ENCODE results near the gene SLC1A1. TPM values are rescaled to one million over a fixed set of nuclear protein-coding genes. Genes with fewer than 3 reads are reported as not detected.

The SLC1A1 gene
- total RNA-seq, 2 experiments from 2014 or later = not detected

DNA sequence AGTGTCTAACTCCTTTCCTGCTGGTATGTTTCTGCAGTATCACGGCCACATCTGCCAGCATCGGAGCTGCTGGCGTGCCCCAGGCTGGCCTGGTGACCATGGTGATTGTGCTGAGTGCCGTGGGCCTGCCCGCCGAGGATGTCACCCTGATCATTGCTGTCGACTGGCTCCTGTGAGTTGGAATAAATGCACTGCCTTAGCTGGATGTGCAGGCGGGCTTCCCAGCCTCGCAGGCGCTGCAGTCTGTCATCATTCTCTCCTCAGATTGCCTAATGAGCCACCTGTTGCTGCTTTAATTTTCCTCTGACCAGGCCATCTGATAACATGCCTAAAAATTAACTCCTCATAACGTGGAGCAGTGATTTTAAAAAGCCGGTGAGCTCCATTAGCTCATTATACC lies 92.7 kb downstream of the SLC1A1 start:
- H3K79me2 ChIP-seq (ENCODE audit: insufficient read depth, low read depth, low read length) = no peaks in the 10 kb centered on the region
- intact Hi-C loops (cut with micrococcal nuclease; ENCODE audit: unreplicated experiment) = no loop called here
- ChIA-PET CTCF (ENCODE audit: unreplicated experiment) (no interaction called here), POLR2A (no interaction called here)
- no peaks in the 10 kb centered on the region for H4K20me1 ChIP-seq (ENCODE audit: insufficient read depth, low read length)
- BruUV-seq (replicated peaks) = no TSS peak
- H3K36me3 ChIP-seq (ENCODE audit: insufficient read depth, low read length) = no peaks in the 10 kb centered on the region
- no peak for TF ChIP-seq EZH2phosphoT487 (IDR thresholded peaks at IDR 0.05; ENCODE audit: borderline replicate concordance, low read depth, low read length)
- TF ChIP-seq, protein P1, sequence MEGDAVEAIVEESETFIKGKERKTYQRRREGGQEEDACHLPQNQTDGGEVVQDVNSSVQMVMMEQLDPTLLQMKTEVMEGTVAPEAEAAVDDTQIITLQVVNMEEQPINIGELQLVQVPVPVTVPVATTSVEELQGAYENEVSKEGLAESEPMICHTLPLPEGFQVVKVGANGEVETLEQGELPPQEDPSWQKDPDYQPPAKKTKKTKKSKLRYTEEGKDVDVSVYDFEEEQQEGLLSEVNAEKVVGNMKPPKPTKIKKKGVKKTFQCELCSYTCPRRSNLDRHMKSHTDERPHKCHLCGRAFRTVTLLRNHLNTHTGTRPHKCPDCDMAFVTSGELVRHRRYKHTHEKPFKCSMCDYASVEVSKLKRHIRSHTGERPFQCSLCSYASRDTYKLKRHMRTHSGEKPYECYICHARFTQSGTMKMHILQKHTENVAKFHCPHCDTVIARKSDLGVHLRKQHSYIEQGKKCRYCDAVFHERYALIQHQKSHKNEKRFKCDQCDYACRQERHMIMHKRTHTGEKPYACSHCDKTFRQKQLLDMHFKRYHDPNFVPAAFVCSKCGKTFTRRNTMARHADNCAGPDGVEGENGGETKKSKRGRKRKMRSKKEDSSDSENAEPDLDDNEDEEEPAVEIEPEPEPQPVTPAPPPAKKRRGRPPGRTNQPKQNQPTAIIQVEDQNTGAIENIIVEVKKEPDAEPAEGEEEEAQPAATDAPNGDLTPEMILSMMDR (conservative IDR thresholded peaks at IDR 0.05; ENCODE audit: low read length) = no peak
- no peaks in the 10 kb centered on the region for H3K4me1 ChIP-seq (ENCODE audit: insufficient read depth, low read length, poor library complexity, severe bottlenecking)
- no peaks in the 10 kb centered on the region for H3K9me2 ChIP-seq (ENCODE audit: insufficient read depth, low read length)
- H3K9me3 ChIP-seq (ENCODE audit: low read length) = no peaks in the 10 kb centered on the region
- H3K4me3 ChIP-seq (ENCODE audit: low read depth, low read length, poor library complexity, severe bottlenecking) = no peak overlapping the region
- no peak overlapping the region for H3K4me2 ChIP-seq (ENCODE audit: low read length)
- no peak for DNase-seq (ENCODE audit: low spot score)
- no peak overlapping the region for H2AFZ ChIP-seq (ENCODE audit: low read length)
- H3K27ac ChIP-seq (ENCODE audit: low read depth, low read length, poor library complexity, severe bottlenecking) = no peak overlapping the region

DNA sequence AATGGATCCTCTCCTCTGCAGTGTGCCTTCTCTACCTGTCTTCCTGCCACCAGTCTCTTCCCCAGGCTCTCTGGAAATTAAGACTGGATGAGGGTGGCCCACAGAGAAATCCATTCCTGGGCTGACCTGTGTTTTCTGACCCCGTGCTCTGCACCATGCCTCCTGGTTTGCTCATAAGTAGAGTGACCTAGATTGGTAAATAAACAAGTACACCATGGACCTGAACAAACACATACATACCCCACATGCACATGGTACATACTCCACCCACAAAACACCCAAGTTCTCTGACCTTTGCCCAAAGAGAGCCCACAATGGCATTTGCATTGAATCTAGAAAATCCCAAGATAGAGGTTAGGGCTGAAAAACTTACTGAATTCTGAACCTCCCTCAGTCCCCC lies 94.4 kb downstream of the SLC1A1 start:
- Histone ChIP-seq H3K4me3 (ENCODE audit: low read depth, low read length, poor library complexity, severe bottlenecking) (no peak overlapping the region), H3K4me2 (ENCODE audit: low read length) (no peak overlapping the region), H3K4me1 (ENCODE audit: insufficient read depth, low read length, poor library complexity, severe bottlenecking) (no peaks in the 10 kb centered on the region), H2AFZ (ENCODE audit: low read length) (no peak overlapping the region), H3K27ac (ENCODE audit: low read depth, low read length, poor library complexity, severe bottlenecking) (no peak overlapping the region), H4K20me1 (ENCODE audit: insufficient read depth, low read length) (no peaks in the 10 kb centered on the region), H3K36me3 (ENCODE audit: insufficient read depth, low read length) (no peaks in the 10 kb centered on the region), H3K9me2 (ENCODE audit: insufficient read depth, low read length) (no peaks in the 10 kb centered on the region), H3K9me3 (ENCODE audit: low read length) (no peaks in the 10 kb centered on the region), H3K79me2 (ENCODE audit: insufficient read depth, low read depth, low read length) (no peaks in the 10 kb centered on the region)
- ChIA-PET CTCF (ENCODE audit: unreplicated experiment) (no interaction called here), POLR2A (no interaction called here)
- no peak for DNase-seq (ENCODE audit: low spot score)
- intact Hi-C loops (cut with micrococcal nuclease; ENCODE audit: unreplicated experiment) = no loop called here
- TF ChIP-seq, protein P1 (conservative IDR thresholded peaks at IDR 0.05; ENCODE audit: low read length) = no peak
- BruUV-seq (replicated peaks) = no TSS peak

DNA sequence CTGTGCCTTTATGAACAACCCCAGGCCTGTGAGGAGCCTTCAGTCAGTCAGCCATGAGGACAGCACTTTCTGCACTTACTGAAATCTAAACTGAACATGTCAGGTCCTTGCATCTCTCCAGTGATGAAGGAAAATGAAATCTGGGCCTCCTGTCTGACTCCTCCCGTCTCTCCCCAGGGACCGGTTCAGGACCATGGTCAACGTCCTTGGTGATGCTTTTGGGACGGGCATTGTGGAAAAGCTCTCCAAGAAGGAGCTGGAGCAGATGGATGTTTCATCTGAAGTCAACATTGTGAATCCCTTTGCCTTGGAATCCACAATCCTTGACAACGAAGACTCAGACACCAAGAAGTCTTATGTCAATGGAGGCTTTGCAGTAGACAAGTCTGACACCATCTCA lies 94.9 kb downstream of the SLC1A1 start:
- no peak overlapping the region for H3K4me2 ChIP-seq (ENCODE audit: low read length)
- H4K20me1 ChIP-seq (ENCODE audit: insufficient read depth, low read length) = no peaks in the 10 kb centered on the region
- no peak overlapping the region for H2AFZ ChIP-seq (ENCODE audit: low read length)
- DNase-seq (ENCODE audit: low spot score) = no peak
- no peaks in the 10 kb centered on the region for H3K79me2 ChIP-seq (ENCODE audit: insufficient read depth, low read depth, low read length)
- no peaks in the 10 kb centered on the region for H3K4me1 ChIP-seq (ENCODE audit: insufficient read depth, low read length, poor library complexity, severe bottlenecking)
- ChIA-PET CTCF (ENCODE audit: unreplicated experiment) (no interaction called here), POLR2A (no interaction called here)
- H3K36me3 ChIP-seq (ENCODE audit: insufficient read depth, low read length) = no peaks in the 10 kb centered on the region
- no peak overlapping the region for H3K27ac ChIP-seq (ENCODE audit: low read depth, low read length, poor library complexity, severe bottlenecking)
- no TSS peak for BruUV-seq (replicated peaks)
- H3K9me3 ChIP-seq (ENCODE audit: low read length) = no peaks in the 10 kb centered on the region
- H3K4me3 ChIP-seq (ENCODE audit: low read depth, low read length, poor library complexity, severe bottlenecking) = no peak overlapping the region
- TF ChIP-seq, protein P1 (conservative IDR thresholded peaks at IDR 0.05; ENCODE audit: low read length) = no peak
- no peak for TF ChIP-seq EZH2phosphoT487 (IDR thresholded peaks at IDR 0.05; ENCODE audit: borderline replicate concordance, low read depth, low read length)
- intact Hi-C loops (cut with micrococcal nuclease; ENCODE audit: unreplicated experiment) = no loop called here
- no peaks in the 10 kb centered on the region for H3K9me2 ChIP-seq (ENCODE audit: insufficient read depth, low read length)
